Effector memory CD8-positive, alpha-beta T cell (primary cell): ENCODE results near the gene FILIP1L.

Experiments
- ATAC-seq: fragments of 150-1000 bp; cut with Tn5 transposase; replicated peaks from 2 replicates; pipeline ENCODE4 v1.10.0; 2021; ENCODE audit warnings: mild to moderate bottlenecking, moderate library complexity
- DNase-seq, 3 experiments: peaks; one replicate each; pipeline ENCODE4 v3.0.0; 2021
- H3K27ac Mint-ChIP-seq, 2 donors: one replicate each; pipeline ENCODE4 v1.8.0; 2022; ENCODE audit warnings: mild to moderate bottlenecking in 2 of 2, mixed read lengths in 2 of 2, moderate library complexity in 2 of 2
- H3K27me3 Mint-ChIP-seq, 2 donors: one replicate each; pipeline ENCODE4 v1.8.0; 2022; ENCODE audit warnings: mixed read lengths in 2 of 2
- H3K36me3 Mint-ChIP-seq: one replicate; pipeline ENCODE4 v1.8.0; 2022; ENCODE audit warnings: mild to moderate bottlenecking, moderate library complexity, mixed read lengths; ENCODE audit not compliant: insufficient read depth
- H3K4me1 Mint-ChIP-seq, 2 donors: one replicate each; pipeline ENCODE4 v1.8.0; 2022; ENCODE audit warnings: low read depth in 2 of 2, mixed read lengths in 2 of 2
- H3K4me3 Mint-ChIP-seq, 2 donors: one replicate each; pipeline ENCODE4 v1.8.0; 2022; ENCODE audit warnings: mild to moderate bottlenecking in 2 of 2, mixed read lengths in 2 of 2, moderate library complexity in 2 of 2
- H3K9me3 Mint-ChIP-seq, 2 donors: one replicate each; pipeline ENCODE4 v1.8.0; 2022; ENCODE audit warnings: mixed read lengths in 2 of 2

The FILIP1L gene

GRCh38 chr3:99874237-99875002 is 239.9 kb downstream of the FILIP1L start:
- Mint-ChIP-seq H3K4me3 (no peak overlapping the region), H3K27me3 (no peaks in the 10 kb centered on the region), H3K27ac (no peak overlapping the region), H3K9me3 (no peaks in the 10 kb centered on the region), H3K4me1 (peaks cover 10 to 11% of the 10 kb centered on the region in 2 donors), H3K36me3 (peaks cover 3% of the 10 kb centered on the region)
- DNase-seq: no peak
- no peak for ATAC-seq

- ATAC-seq: no peak
- Mint-ChIP-seq H3K27ac (no peak overlapping the region), H3K27me3 (no peaks in the 10 kb centered on the region), H3K9me3 (no peaks in the 10 kb centered on the region), H3K4me3 (no peak overlapping the region), H3K4me1 (peaks cover 10% of the 10 kb centered on the region in 2 donors), H3K36me3 (peaks cover 3% of the 10 kb centered on the region)
- no peak for DNase-seq
Observed at GRCh38 chr3:99873269-99874102, 240.8 kb downstream of the FILIP1L start.

GRCh38 chr3:99872923-99873254 is 241.4 kb downstream of the FILIP1L start:
- ATAC-seq: no peak
- no peak overlapping the region for H3K4me3 Mint-ChIP-seq
- H3K27me3 Mint-ChIP-seq: no peaks in the 10 kb centered on the region
- H3K36me3 Mint-ChIP-seq: peaks cover 3% of the 10 kb centered on the region
- H3K9me3 Mint-ChIP-seq: no peaks in the 10 kb centered on the region
- H3K4me1 Mint-ChIP-seq: peaks cover 7 to 10% of the 10 kb centered on the region in 2 donors
- no peak for DNase-seq
- no peak overlapping the region for H3K27ac Mint-ChIP-seq

GRCh38 chr3:99871231-99872045 is 242.9 kb downstream of the FILIP1L start:
- Mint-ChIP-seq H3K4me3 (no peak overlapping the region), H3K27me3 (no peaks in the 10 kb centered on the region), H3K27ac (no peak overlapping the region), H3K9me3 (no peaks in the 10 kb centered on the region), H3K4me1 (peaks cover 7 to 14% of the 10 kb centered on the region in 2 donors), H3K36me3 (peaks cover 3% of the 10 kb centered on the region)
- no peak for ATAC-seq
- DNase-seq: no peak

GRCh38 chr3:99870712-99871111 is 243.6 kb downstream of the FILIP1L start:
- H3K9me3 Mint-ChIP-seq: no peaks in the 10 kb centered on the region
- no peaks in the 10 kb centered on the region for H3K27me3 Mint-ChIP-seq
- H3K27ac Mint-ChIP-seq: no peak overlapping the region
- no peak for DNase-seq
- H3K4me3 Mint-ChIP-seq: no peak overlapping the region
- no peak for ATAC-seq
- peaks cover 3% of the 10 kb centered on the region for H3K36me3 Mint-ChIP-seq
- H3K4me1 Mint-ChIP-seq: peaks cover 12 to 19% of the 10 kb centered on the region in 2 donors

- Mint-ChIP-seq H3K4me1 (peaks cover 14% of the 10 kb centered on the region in 2 donors), H3K27me3 (no peaks in the 10 kb centered on the region), H3K27ac (no peak overlapping the region), H3K36me3 (peaks cover 3% of the 10 kb centered on the region), H3K9me3 (no peaks in the 10 kb centered on the region), H3K4me3 (no peak overlapping the region)
- ATAC-seq: no peak
- DNase-seq: no peak
Observed at GRCh38 chr3:99869621-99870020, 244.7 kb downstream of the FILIP1L start.

GRCh38 chr3:99868311-99868646 is 246.0 kb downstream of the FILIP1L start:
- DNase-seq: no peak
- Mint-ChIP-seq H3K9me3 (no peaks in the 10 kb centered on the region), H3K27me3 (no peaks in the 10 kb centered on the region), H3K4me3 (no peak overlapping the region), H3K27ac (no peak overlapping the region), H3K4me1 (peaks cover 14% of the 10 kb centered on the region in 2 donors), H3K36me3 (peaks cover 3% of the 10 kb centered on the region)
- ATAC-seq: no peak

- Mint-ChIP-seq H3K4me1 (peaks cover 14% of the 10 kb centered on the region in 2 donors), H3K9me3 (no peaks in the 10 kb centered on the region), H3K4me3 (no peak overlapping the region), H3K27ac (no peak overlapping the region), H3K36me3 (peaks cover 3% of the 10 kb centered on the region), H3K27me3 (no peaks in the 10 kb centered on the region)
- ATAC-seq: peak; percentile 33
- DNase-seq: no peak
Observed at GRCh38 chr3:99867594-99868310, 246.5 kb downstream of the FILIP1L start.

- H3K27me3 Mint-ChIP-seq: no peaks in the 10 kb centered on the region
- no peak for DNase-seq
- H3K4me1 Mint-ChIP-seq: peaks cover 11 to 14% of the 10 kb centered on the region in 2 donors
- peaks cover 3% of the 10 kb centered on the region for H3K36me3 Mint-ChIP-seq
- H3K9me3 Mint-ChIP-seq: no peaks in the 10 kb centered on the region
- ATAC-seq: peak; percentile 50
- peak overlapping the region; percentile 4 to 26 for H3K27ac Mint-ChIP-seq
- H3K4me3 Mint-ChIP-seq: peak overlapping the region in 1 of 2 donors; percentile 39
Observed at GRCh38 chr3:99866261-99866761, 248.0 kb downstream of the FILIP1L start.

- H3K4me3 Mint-ChIP-seq: no peak overlapping the region
- no peaks in the 10 kb centered on the region for H3K27me3 Mint-ChIP-seq
- peaks cover 11 to 14% of the 10 kb centered on the region in 2 donors for H3K4me1 Mint-ChIP-seq
- ATAC-seq (no peak), DNase-seq (no peak)
- no peaks in the 10 kb centered on the region for H3K36me3 Mint-ChIP-seq
- H3K27ac Mint-ChIP-seq: no peak overlapping the region
- H3K9me3 Mint-ChIP-seq: no peaks in the 10 kb centered on the region
Observed at GRCh38 chr3:99865321-99865720, 249.0 kb downstream of the FILIP1L start.

GRCh38 chr3:99864289-99864688 is 250.0 kb downstream of the FILIP1L start:
- Mint-ChIP-seq H3K36me3 (no peaks in the 10 kb centered on the region), H3K4me3 (no peak overlapping the region)
- ATAC-seq: no peak

GRCh38 chr3:99863588-99863987 is 250.7 kb downstream of the FILIP1L start:
- Mint-ChIP-seq H3K4me1 (peaks cover 11 to 14% of the 10 kb centered on the region in 2 donors), H3K27ac (no peak overlapping the region)
- ATAC-seq: no peak

More at GRCh38 chr3:99864289-99864688, 250.0 kb downstream of the FILIP1L start:
- Mint-ChIP-seq H3K4me1 (peaks cover 11 to 14% of the 10 kb centered on the region in 2 donors), H3K27me3 (no peaks in the 10 kb centered on the region), H3K27ac (no peak overlapping the region), H3K9me3 (no peaks in the 10 kb centered on the region)
- no peak for DNase-seq

GRCh38 chr3:99863002-99863401 is 251.3 kb downstream of the FILIP1L start:
- Mint-ChIP-seq H3K4me1 (peaks cover 11 to 14% of the 10 kb centered on the region in 2 donors), H3K4me3 (no peak overlapping the region), H3K27me3 (no peaks in the 10 kb centered on the region), H3K9me3 (no peaks in the 10 kb centered on the region), H3K36me3 (no peaks in the 10 kb centered on the region), H3K27ac (no peak overlapping the region)
- DNase-seq: no peak
- ATAC-seq: no peak

More at GRCh38 chr3:99863588-99863987, 250.7 kb downstream of the FILIP1L start:
- no peaks in the 10 kb centered on the region for H3K27me3 Mint-ChIP-seq
- H3K4me3 Mint-ChIP-seq: no peak overlapping the region
- no peaks in the 10 kb centered on the region for H3K36me3 Mint-ChIP-seq
- DNase-seq: no peak
- no peaks in the 10 kb centered on the region for H3K9me3 Mint-ChIP-seq
